ENCODE data around the gene FBXW7.

DNA sequence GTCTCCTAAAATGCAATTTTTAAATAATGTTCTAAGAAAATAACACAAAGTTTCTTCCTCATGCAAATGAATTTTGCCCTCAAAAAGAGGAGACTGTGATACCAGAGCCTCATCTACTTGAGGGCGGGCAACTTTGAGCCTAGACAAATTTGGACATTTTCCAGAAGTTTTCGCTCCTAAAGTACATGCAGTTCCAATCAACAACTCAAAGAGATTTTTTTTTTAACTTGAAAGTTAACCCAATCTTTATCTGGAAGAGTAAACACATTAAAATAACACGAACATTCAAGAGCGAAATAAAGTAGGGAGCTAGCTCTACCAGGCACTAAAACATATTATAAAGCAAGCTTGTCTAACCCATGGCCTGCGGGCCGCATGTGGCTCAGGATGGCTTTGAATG, 29.4 kb upstream of the FBXW7 start:
- TF ChIP-seq SP1 (CRISPR knock-in tag; conservative IDR thresholded peaks at IDR 0.05) (no peak), TCF7 (CRISPR knock-in tag; IDR thresholded peaks at IDR 0.05; ENCODE audit: low read depth) (no peak), USF2 (CRISPR knock-in tag; IDR thresholded peaks at IDR 0.05) (no peak), ATF1 (CRISPR knock-in tag; IDR thresholded peaks at IDR 0.05) (no peak), CREB1 (CRISPR knock-in tag; IDR thresholded peaks at IDR 0.05) (no peak)
- TF ChIP-seq, protein P1, sequence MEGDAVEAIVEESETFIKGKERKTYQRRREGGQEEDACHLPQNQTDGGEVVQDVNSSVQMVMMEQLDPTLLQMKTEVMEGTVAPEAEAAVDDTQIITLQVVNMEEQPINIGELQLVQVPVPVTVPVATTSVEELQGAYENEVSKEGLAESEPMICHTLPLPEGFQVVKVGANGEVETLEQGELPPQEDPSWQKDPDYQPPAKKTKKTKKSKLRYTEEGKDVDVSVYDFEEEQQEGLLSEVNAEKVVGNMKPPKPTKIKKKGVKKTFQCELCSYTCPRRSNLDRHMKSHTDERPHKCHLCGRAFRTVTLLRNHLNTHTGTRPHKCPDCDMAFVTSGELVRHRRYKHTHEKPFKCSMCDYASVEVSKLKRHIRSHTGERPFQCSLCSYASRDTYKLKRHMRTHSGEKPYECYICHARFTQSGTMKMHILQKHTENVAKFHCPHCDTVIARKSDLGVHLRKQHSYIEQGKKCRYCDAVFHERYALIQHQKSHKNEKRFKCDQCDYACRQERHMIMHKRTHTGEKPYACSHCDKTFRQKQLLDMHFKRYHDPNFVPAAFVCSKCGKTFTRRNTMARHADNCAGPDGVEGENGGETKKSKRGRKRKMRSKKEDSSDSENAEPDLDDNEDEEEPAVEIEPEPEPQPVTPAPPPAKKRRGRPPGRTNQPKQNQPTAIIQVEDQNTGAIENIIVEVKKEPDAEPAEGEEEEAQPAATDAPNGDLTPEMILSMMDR (IDR thresholded peaks at IDR 0.05): no peak
- TF ChIP-seq, protein P2, sequence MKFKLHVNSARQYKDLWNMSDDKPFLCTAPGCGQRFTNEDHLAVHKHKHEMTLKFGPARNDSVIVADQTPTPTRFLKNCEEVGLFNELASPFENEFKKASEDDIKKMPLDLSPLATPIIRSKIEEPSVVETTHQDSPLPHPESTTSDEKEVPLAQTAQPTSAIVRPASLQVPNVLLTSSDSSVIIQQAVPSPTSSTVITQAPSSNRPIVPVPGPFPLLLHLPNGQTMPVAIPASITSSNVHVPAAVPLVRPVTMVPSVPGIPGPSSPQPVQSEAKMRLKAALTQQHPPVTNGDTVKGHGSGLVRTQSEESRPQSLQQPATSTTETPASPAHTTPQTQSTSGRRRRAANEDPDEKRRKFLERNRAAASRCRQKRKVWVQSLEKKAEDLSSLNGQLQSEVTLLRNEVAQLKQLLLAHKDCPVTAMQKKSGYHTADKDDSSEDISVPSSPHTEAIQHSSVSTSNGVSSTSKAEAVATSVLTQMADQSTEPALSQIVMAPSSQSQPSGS (CRISPR knock-in tag; IDR thresholded peaks at IDR 0.05; ENCODE audit: borderline replicate concordance, low read depth): no peak

All from WTC11 (cell line).